A673 (cell line): ENCODE results near the gene SENP7. TPM values are rescaled to one million over a fixed set of nuclear protein-coding genes. Genes with fewer than 3 reads are reported as not detected.
"Not testable (repeated sequence)": the region's sequence is repeated elsewhere in the genome, so short reads cannot be mapped to it uniquely, and the experiment has no call there.

Source experiments
- BruUV-seq: library from RNA; stranded (reverse); fragments of 400-500 nt; replicated peaks from 2 replicates; lab custom pipeline; 2021; lab: Mats Ljungman, UMichigan
- CTCF ChIA-PET: fragments of 300-600 bp; sonication (Branson Sonifier 250); formaldehyde crosslinking; loops from one replicate; lab custom pipeline; 2022; ENCODE audit warnings: antibody characterized with exemption; lab: Charles Lee
- POLR2A ChIA-PET: fragments of 300-600 bp; sonication (Branson Sonifier 250); formaldehyde crosslinking; loops from one replicate; lab custom pipeline; 2022; ENCODE audit warnings: antibody characterized with exemption; ENCODE audit not compliant: low non-redundant PET; lab: Charles Lee
- DNase-seq: peaks from one replicate; pipeline ENCODE4 v3.0.0-alpha.2; 2015; ENCODE audit warnings: low spot score
- H3K27ac ChIP-seq: fragments of 200-600 bp; sonication (generic); 2 replicates; pipeline ENCODE4 v1.5.1; 2016; ENCODE audit warnings: mixed run types, low read depth, mild to moderate bottlenecking, mixed read lengths, antibody characterized with exemption, low read length; ENCODE audit not compliant: poor library complexity, severe bottlenecking
- H3K27me3 ChIP-seq: fragments of 200-600 bp; sonication (generic); replicated peaks from 2 replicates; pipeline ENCODE4 v1.6.1; 2017; ENCODE audit warnings: mixed run types, low read depth, mild to moderate bottlenecking, mixed read lengths, antibody characterized with exemption, low read length; ENCODE audit not compliant: insufficient read depth, poor library complexity
- H3K36me3 ChIP-seq: fragments of 200-600 bp; sonication (generic); 2 replicates; pipeline ENCODE4 v1.6.1; 2016; ENCODE audit warnings: mixed run types, mild to moderate bottlenecking, mixed read lengths, antibody characterized with exemption, low read length; ENCODE audit not compliant: insufficient read depth, poor library complexity, severe bottlenecking
- H3K4me1 ChIP-seq: fragments of 200-600 bp; sonication (generic); 2 replicates; pipeline ENCODE4 v1.6.1; 2017; ENCODE audit warnings: mixed run types, mild to moderate bottlenecking, mixed read lengths, antibody characterized with exemption, low read length; ENCODE audit not compliant: insufficient read depth, poor library complexity, severe bottlenecking
- H3K4me3 ChIP-seq: fragments of 200-600 bp; sonication (generic); 2 replicates; pipeline ENCODE4 v1.5.1; 2016; ENCODE audit warnings: low read depth, mixed run types, mild to moderate bottlenecking, mixed read lengths, low read length; ENCODE audit not compliant: poor library complexity, severe bottlenecking
- H3K9me3 ChIP-seq: fragments of 200-600 bp; sonication (generic); 2 replicates; pipeline ENCODE4 v1.6.1; 2016; ENCODE audit warnings: mixed run types, low read depth, mild to moderate bottlenecking, mixed read lengths, antibody characterized with exemption, low read length; ENCODE audit not compliant: poor library complexity, severe bottlenecking
- CTCF ChIP-seq: fragments of 300-800, 200-600 bp; sonication (generic); conservative IDR thresholded peaks from 2 replicates; pipeline ENCODE4 v1.5.1; 2017; ENCODE audit warnings: low read depth, mild to moderate bottlenecking, antibody characterized with exemption, low read length, moderate library complexity, mixed read lengths
- EZH2 ChIP-seq: fragments of 200-600 bp; sonication (generic); IDR thresholded peaks from 2 replicates; pipeline ENCODE4 v1.6.1; 2017; ENCODE audit warnings: borderline replicate concordance, low read depth, mild to moderate bottlenecking, mixed read lengths, antibody characterized with exemption, low read length; ENCODE audit not compliant: poor library complexity, severe bottlenecking
- intact Hi-C: fragments of 100-400 bp; cut with micrococcal nuclease; formaldehyde crosslinking; loops from one replicate; pipeline ENCODE4 v1.10.0; 2022; ENCODE audit not compliant: unreplicated experiment
- total RNA-seq: library from RNA; stranded (reverse); gene quantifications from 2 replicates; pipeline ENCODE4 v1.2.3, GENCODE V29; 2021

Gene SENP7
- total RNA-seq, 1 experiment from 2014 or later: 10.2 TPM

- TF ChIP-seq EZH2 (no peak), CTCF (no peak)
- ChIA-PET POLR2A (no interaction called here), CTCF (no interaction called here)
- Histone ChIP-seq H3K36me3 (no peaks in the 10 kb centered on the region), H3K27ac (no peak overlapping the region), H3K4me1 (no peaks in the 10 kb centered on the region), H3K9me3 (no peaks in the 10 kb centered on the region), H3K4me3 (no peak overlapping the region), H3K27me3 (no peaks in the 10 kb centered on the region)
- intact Hi-C loops: no loop called here
- no TSS peak for BruUV-seq
- no peak for DNase-seq
Observed at GRCh38 chr3:101544161-101544850, 31.3 kb upstream of the SENP7 start.

GRCh38 chr3:101542957-101543356 lies 29.9 kb upstream of the SENP7 start:
- no peak for TF ChIP-seq EZH2
- no peak for TF ChIP-seq CTCF
- intact Hi-C loops: no loop called here
- CTCF ChIA-PET: no interaction called here
- H3K27ac ChIP-seq: no peak overlapping the region
- no peaks in the 10 kb centered on the region for H3K27me3 ChIP-seq
- H3K36me3 ChIP-seq: no peaks in the 10 kb centered on the region
- H3K4me3 ChIP-seq: no peak overlapping the region
- no TSS peak for BruUV-seq
- no peak for DNase-seq
- POLR2A ChIA-PET: no interaction called here
- no peaks in the 10 kb centered on the region for H3K4me1 ChIP-seq
- no peaks in the 10 kb centered on the region for H3K9me3 ChIP-seq

DNA sequence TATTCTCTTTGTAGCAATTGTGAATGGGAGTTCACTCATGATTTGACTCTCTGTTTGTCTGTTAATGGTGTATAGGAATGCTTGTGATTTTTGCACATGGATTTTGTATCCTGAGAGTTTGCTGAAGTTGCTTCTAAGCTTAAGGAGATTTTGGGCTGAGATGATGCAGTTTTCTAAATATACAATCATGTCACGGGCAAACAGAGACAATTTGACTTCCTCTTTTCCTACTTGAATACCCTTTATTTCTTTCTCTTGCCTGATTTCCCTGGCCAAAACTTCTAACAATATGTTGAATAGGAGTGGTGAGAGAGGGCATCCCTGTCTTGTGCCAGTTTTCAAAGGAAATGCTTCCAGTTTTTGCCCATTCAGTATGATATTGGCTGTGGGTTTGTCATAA lies 23.9 kb upstream of the SENP7 start:
- DNase-seq, H3K4me3 ChIP-seq, POLR2A ChIA-PET, H3K27me3 ChIP-seq, BruUV-seq, H3K27ac ChIP-seq, H3K36me3 ChIP-seq, intact Hi-C loops, CTCF ChIA-PET, H3K4me1 ChIP-seq, H3K9me3 ChIP-seq: not testable (repeated sequence)

- ChIA-PET POLR2A (no interaction called here), CTCF (no interaction called here)
- Histone ChIP-seq H3K9me3 (no peaks in the 10 kb centered on the region), H3K4me3 (no peak overlapping the region), H3K36me3 (no peaks in the 10 kb centered on the region), H3K4me1 (no peaks in the 10 kb centered on the region), H3K27ac (no peak overlapping the region), H3K27me3 (no peaks in the 10 kb centered on the region)
- no TSS peak for BruUV-seq
- DNase-seq: no peak
- no peak for TF ChIP-seq CTCF
- TF ChIP-seq EZH2: no peak
- intact Hi-C loops: no loop called here
Observed at GRCh38 chr3:101536266-101536665, 23.3 kb upstream of the SENP7 start.
